H9 (cell line): ENCODE data around the gene SNAPC5. TPM values are rescaled to one million over a fixed set of nuclear protein-coding genes. Genes with fewer than 3 reads are reported as not detected.

Experiments
- DNase-seq: peaks from one replicate; pipeline ENCODE4 v3.0.0-alpha.2; 2017
- H2AFZ ChIP-seq: one replicate; pipeline ENCODE4 v1.6.1; 2013; ENCODE audit warnings: mild to moderate bottlenecking, low read length, control low read depth, moderate library complexity
- H2AK5ac ChIP-seq: 2 replicates; pipeline ENCODE4 v1.6.1; 2013; ENCODE audit warnings: low read length, control low read depth, mixed read lengths; ENCODE audit not compliant: insufficient read length
- H2BK120ac ChIP-seq: one replicate; pipeline ENCODE4 v1.6.1; 2013; ENCODE audit warnings: low read depth, mild to moderate bottlenecking, low read length, control low read depth, inconsistent platforms; ENCODE audit not compliant: poor library complexity, severe bottlenecking
- H2BK12ac ChIP-seq: 2 replicates; pipeline ENCODE4 v1.6.1; 2013; ENCODE audit warnings: low read length, control low read depth, mixed read lengths, low read depth; ENCODE audit not compliant: insufficient read length
- H2BK15ac ChIP-seq: 2 replicates; pipeline ENCODE4 v1.6.1; 2013; ENCODE audit warnings: low read depth, low read length, control low read depth
- H2BK20ac ChIP-seq: one replicate; pipeline ENCODE4 v1.6.1; 2013; ENCODE audit warnings: low read depth, mild to moderate bottlenecking, low read length, control low read depth, inconsistent platforms; ENCODE audit not compliant: poor library complexity, severe bottlenecking
- H2BK5ac ChIP-seq: 2 replicates; pipeline ENCODE4 v1.6.1; 2013; ENCODE audit warnings: low read length, control low read depth, mixed read lengths; ENCODE audit not compliant: insufficient read length
- H3K14ac ChIP-seq: 2 replicates; pipeline ENCODE4 v1.6.1; 2013; ENCODE audit warnings: low read length, control low read depth; ENCODE audit not compliant: insufficient read depth
- H3K18ac ChIP-seq: 2 replicates; pipeline ENCODE4 v1.6.1; 2013; ENCODE audit warnings: low read depth, mild to moderate bottlenecking, mixed read lengths, low read length, control low read depth; ENCODE audit not compliant: insufficient read length
- H3K23ac ChIP-seq: 2 replicates; pipeline ENCODE4 v1.6.1; 2013; ENCODE audit warnings: low read length, control low read depth, mixed read lengths, low read depth; ENCODE audit not compliant: insufficient read length
- H3K23me2 ChIP-seq: 2 replicates; pipeline ENCODE4 v1.6.1; 2013; ENCODE audit warnings: low read depth, mild to moderate bottlenecking, mixed read lengths, low read length, control low read depth; ENCODE audit not compliant: insufficient read length, poor library complexity, severe bottlenecking
- H3K27ac ChIP-seq: 2 replicates; pipeline ENCODE4 v1.5.1; 2013; ENCODE audit warnings: low read length, control low read depth, mixed read lengths, low read depth; ENCODE audit not compliant: insufficient read length
- H3K27me3 ChIP-seq: 2 replicates; pipeline ENCODE4 v1.6.1; 2013; ENCODE audit warnings: low read length, control low read depth, inconsistent platforms; ENCODE audit not compliant: insufficient read depth
- H3K4ac ChIP-seq: 2 replicates; pipeline ENCODE4 v1.6.1; 2013; ENCODE audit warnings: low read depth, mild to moderate bottlenecking, control low read depth, inconsistent platforms, low read length, moderate library complexity
- H3K4me1 ChIP-seq: 2 replicates; pipeline ENCODE4 v1.6.1; 2013; ENCODE audit warnings: low read length, control low read depth, inconsistent platforms; ENCODE audit not compliant: insufficient read depth
- H3K4me2 ChIP-seq: 2 replicates; pipeline ENCODE4 v1.6.1; 2013; ENCODE audit warnings: low read length, control low read depth, mixed read lengths; ENCODE audit not compliant: insufficient read length, insufficient read depth
- H3K56ac ChIP-seq: 2 replicates; pipeline ENCODE4 v1.6.1; 2013; ENCODE audit warnings: low read depth, mild to moderate bottlenecking, mixed read lengths, low read length, control low read depth; ENCODE audit not compliant: insufficient read length
- H3K79me1 ChIP-seq: 2 replicates; pipeline ENCODE4 v1.6.1; 2013; ENCODE audit warnings: low read depth, mild to moderate bottlenecking, moderate library complexity, low read length, control low read depth, inconsistent platforms; ENCODE audit not compliant: insufficient read depth, poor library complexity, severe bottlenecking
- H3K79me2 ChIP-seq: 2 replicates; pipeline ENCODE4 v1.6.1; 2013; ENCODE audit warnings: low read length, control low read depth, inconsistent platforms; ENCODE audit not compliant: insufficient read depth
- H3K9ac ChIP-seq: 2 replicates; pipeline ENCODE4 v1.6.1; 2013; ENCODE audit warnings: low read length, control low read depth, mixed read lengths; ENCODE audit not compliant: insufficient read length; ENCODE audit errors: extremely low read depth
- H3K9me3 ChIP-seq: one replicate; pipeline ENCODE4 v1.6.1; 2013; ENCODE audit warnings: low read depth, low read length, inconsistent platforms; ENCODE audit not compliant: control insufficient read depth
- H3T11ph ChIP-seq: one replicate; pipeline ENCODE4 v1.6.1; 2013; ENCODE audit warnings: mild to moderate bottlenecking, low read length, control low read depth, inconsistent platforms
- H4K20me1 ChIP-seq: one replicate; pipeline ENCODE4 v1.6.1; 2013; ENCODE audit not compliant: control insufficient read depth, insufficient read length, insufficient read depth
- H4K5ac ChIP-seq: 2 replicates; pipeline ENCODE4 v1.6.1; 2013; ENCODE audit warnings: low read depth, mild to moderate bottlenecking, mixed read lengths, low read length, control low read depth; ENCODE audit not compliant: insufficient read length
- H4K8ac ChIP-seq: replicated peaks from 2 replicates; pipeline ENCODE4 v1.6.1; 2013; ENCODE audit warnings: low read length, control low read depth, mixed read lengths, low read depth; ENCODE audit not compliant: insufficient read length
- H4K91ac ChIP-seq: 2 replicates; pipeline ENCODE4 v1.6.1; 2013; ENCODE audit warnings: low read depth, mild to moderate bottlenecking, moderate library complexity, mixed read lengths, low read length, control low read depth; ENCODE audit not compliant: insufficient read length
- H3K27ac Mint-ChIP-seq, 3 experiments: 2 replicates in 2 of 3; 3 replicates in 1 of 3; pipeline ENCODE4 v1.8.0; 2020 to 2021; ENCODE audit warnings: mixed read lengths in 3 of 3, mild to moderate bottlenecking in 1 of 3, moderate library complexity in 1 of 3
- H3K27me3 Mint-ChIP-seq: 2 replicates; pipeline ENCODE4 v1.8.0; 2021; ENCODE audit warnings: low read depth, mild to moderate bottlenecking, moderate library complexity, mixed read lengths
- H3K36me3 Mint-ChIP-seq, 3 experiments: 2 replicates in 2 of 3; 3 replicates in 1 of 3; pipeline ENCODE4 v1.8.0; 2020 to 2021; ENCODE audit warnings: low read depth in 3 of 3, mixed read lengths in 3 of 3; ENCODE audit not compliant: insufficient read depth in 1 of 3
- H3K4me1 Mint-ChIP-seq, 2 experiments: 2 replicates each; pipeline ENCODE4 v1.8.0; 2020; ENCODE audit warnings: mixed read lengths in 2 of 2
- H3K4me3 Mint-ChIP-seq, 2 experiments: 2 replicates in 1 of 2; 3 replicates in 1 of 2; pipeline ENCODE4 v1.8.0; 2020 to 2021; ENCODE audit warnings: mild to moderate bottlenecking in 2 of 2, mixed read lengths in 2 of 2, moderate library complexity in 1 of 2
- H3K9me3 Mint-ChIP-seq, 2 experiments: 2 replicates in 1 of 2; 3 replicates in 1 of 2; pipeline ENCODE4 v1.8.0; 2020; ENCODE audit warnings: mild to moderate bottlenecking in 2 of 2, mixed read lengths in 2 of 2, moderate library complexity in 1 of 2
- WGBS: extraction: QIAGEN DNeasy Blood & Tissue Kit; methylation state at CpG from one replicate; pipeline ENCODE4 v1.1.7; 2013; ENCODE audit warnings: missing lambda C conversion rate, low lambda C conversion rate, mixed read lengths; ENCODE audit not compliant: insufficient read length; ENCODE audit errors: extremely low coverage; 5-methylcytosine and 5-hydroxymethylcytosine counted together
- total RNA-seq: library from RNA; stranded (reverse); gene quantifications from 2 replicates; pipeline ENCODE4 v1.2.1, GENCODE V29; 2021
- TF ChIP-seq, protein P1 (sequence below): fragments of 200-600 bp; sonication (generic); conservative IDR thresholded peaks from 3 replicates; pipeline ENCODE4 v1.8.0; 2021; ENCODE audit warnings: antibody characterized with exemption, mild to moderate bottlenecking

SNAPC5 gene
- total RNA-seq, 1 experiment from 2014 or later: 28.9 TPM

DNA sequence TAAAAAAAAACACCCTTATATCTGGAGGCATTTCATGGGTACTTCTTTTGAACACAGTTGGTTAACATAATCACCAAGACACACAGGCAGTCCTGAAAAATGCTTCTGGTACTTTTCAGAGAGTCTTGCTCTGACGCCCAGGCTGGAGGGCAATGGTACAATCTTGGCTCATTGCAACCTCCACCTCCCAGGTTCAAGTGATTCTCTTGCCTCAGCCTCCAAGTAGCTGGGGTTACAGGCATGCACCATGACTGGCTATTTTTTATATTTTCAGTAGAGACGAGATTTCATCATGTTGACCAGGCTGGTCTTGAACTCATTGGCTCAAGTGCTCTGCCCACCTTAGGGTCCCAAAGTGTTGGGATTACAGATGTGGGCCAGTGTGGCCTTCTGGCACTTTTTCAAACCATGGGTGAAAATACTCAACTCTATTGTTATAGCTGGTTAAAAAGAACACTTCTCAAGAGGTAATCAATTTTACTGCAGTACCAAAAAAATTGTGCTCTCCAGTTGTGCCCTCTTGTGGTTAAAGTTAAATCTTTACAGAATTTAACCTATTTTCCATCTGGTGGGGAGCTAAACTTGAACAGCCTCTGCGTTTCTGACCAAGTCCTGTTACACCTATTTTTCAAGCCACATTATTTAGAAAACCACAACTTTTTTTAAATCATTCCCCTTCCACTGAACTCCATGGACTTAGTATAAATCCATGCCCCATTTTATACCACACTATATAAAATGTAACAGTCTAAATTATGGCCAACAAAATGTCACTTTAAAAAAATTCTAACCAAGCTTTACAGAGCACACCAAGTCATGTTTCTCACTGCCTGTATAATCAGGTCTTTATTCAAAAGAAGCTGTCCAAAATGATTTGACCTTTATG, 1.2 kb upstream of the SNAPC5 start:
- Histone ChIP-seq H3K27me3 (no peaks in the 10 kb centered on the region), H3T11ph (no peak overlapping the region), H2BK20ac (no peak overlapping the region), H3K4me2 (no peak overlapping the region), H3K23ac (no peak overlapping the region), H3K23me2 (peaks cover 4% of the 10 kb centered on the region), H4K8ac (no peak overlapping the region), H4K91ac (no peak overlapping the region), H2BK5ac (no peak overlapping the region), H3K4me1 (no peaks in the 10 kb centered on the region), H2AK5ac (no peak overlapping the region), H3K79me1 (no peaks in the 10 kb centered on the region), H4K5ac (no peak overlapping the region), H3K79me2 (peaks cover 13% of the 10 kb centered on the region; the same call in 1 of the 2 replicates), H2BK12ac (no peak overlapping the region), H3K56ac (no peak overlapping the region), H2AFZ (no peak overlapping the region), H3K9ac (no peak overlapping the region), H3K9me3 (no peaks in the 10 kb centered on the region), H2BK15ac (no peak overlapping the region), H4K20me1 (no peaks in the 10 kb centered on the region), H3K27ac (peak overlapping the region; percentile 2), H3K4ac (no peak overlapping the region), H3K14ac (no peak overlapping the region), H2BK120ac (no peak overlapping the region), H3K18ac (no peak overlapping the region)
- Mint-ChIP-seq H3K27me3 (no peaks in the 10 kb centered on the region), H3K4me3 (no peak overlapping the region), H3K36me3 (peaks cover 45 to 94% (median 77%) of the 10 kb centered on the region in 3 experiments), H3K4me1 (peaks cover 23 to 25% of the 10 kb centered on the region in 2 experiments), H3K27ac (peak overlapping the region in 2 of 3 experiments; percentile 97 to 99; a peak in 3 of 7 replicates), H3K9me3 (no peaks in the 10 kb centered on the region; a peak in 1 of 5 replicates)
- DNase-seq: no peak
- no CpG with 5 or more reads among the region's 3 CpGs for WGBS
- TF ChIP-seq, protein P1, sequence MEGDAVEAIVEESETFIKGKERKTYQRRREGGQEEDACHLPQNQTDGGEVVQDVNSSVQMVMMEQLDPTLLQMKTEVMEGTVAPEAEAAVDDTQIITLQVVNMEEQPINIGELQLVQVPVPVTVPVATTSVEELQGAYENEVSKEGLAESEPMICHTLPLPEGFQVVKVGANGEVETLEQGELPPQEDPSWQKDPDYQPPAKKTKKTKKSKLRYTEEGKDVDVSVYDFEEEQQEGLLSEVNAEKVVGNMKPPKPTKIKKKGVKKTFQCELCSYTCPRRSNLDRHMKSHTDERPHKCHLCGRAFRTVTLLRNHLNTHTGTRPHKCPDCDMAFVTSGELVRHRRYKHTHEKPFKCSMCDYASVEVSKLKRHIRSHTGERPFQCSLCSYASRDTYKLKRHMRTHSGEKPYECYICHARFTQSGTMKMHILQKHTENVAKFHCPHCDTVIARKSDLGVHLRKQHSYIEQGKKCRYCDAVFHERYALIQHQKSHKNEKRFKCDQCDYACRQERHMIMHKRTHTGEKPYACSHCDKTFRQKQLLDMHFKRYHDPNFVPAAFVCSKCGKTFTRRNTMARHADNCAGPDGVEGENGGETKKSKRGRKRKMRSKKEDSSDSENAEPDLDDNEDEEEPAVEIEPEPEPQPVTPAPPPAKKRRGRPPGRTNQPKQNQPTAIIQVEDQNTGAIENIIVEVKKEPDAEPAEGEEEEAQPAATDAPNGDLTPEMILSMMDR: peak; percentile 52
